GM21367 (cell line): Measurements from ENCODE around the gene ZNF70.

Experiments used
- ATAC-seq: cut with Tn5 transposase; IDR thresholded peaks from one replicate; pipeline ENCODE4 v1.9.1; 2021; ENCODE audit not compliant: unreplicated experiment

Gene ZNF70

GRCh38 chr22:23750714-23751440, at the start of gene ZNF70:
ZNF70 (minus strand) TSS chr22:23751112; CDS start chr22:23745140, 5,972 bp downstream.
- ATAC-seq: peak; percentile 64

DNA sequence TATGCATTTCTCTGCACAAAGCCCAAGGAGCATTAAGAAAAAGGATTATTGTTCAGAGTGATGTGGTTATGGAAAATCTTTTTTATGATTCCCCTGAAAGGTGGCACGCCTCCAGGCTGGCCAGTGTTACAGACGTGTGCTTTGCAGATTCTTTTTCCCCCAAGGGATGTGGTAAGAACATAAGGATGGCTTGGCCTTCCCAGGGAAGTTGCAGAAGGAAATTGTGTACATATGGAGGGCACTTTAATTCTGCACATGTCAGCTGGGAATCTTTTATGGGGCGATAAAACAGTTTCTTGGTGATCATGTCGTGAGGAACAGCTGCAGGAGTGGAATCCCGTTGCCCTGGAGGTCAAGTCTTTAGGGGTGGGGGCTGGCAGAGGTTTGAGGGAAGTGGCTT, 45.5 kb upstream of the ZNF70 start:
- no peak for ATAC-seq

DNA sequence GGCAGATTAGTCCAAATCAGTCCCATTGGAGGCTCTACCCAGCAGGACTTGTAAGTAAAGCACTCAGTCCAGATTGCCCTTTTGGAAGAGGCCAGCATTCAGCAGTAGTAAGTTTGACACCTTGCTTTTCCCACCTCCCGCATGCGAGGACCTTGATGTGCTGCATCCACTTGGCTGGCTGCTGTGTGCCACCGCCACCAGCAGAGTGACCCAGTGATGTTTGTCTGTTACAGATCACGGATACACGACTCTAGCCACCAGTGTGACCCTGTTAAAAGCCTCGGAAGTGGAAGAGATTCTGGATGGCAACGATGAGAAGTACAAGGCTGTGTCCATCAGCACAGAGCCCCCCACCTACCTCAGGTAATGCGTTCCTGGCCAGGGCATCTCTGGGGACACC, 42.4 kb upstream of the ZNF70 start:
- no peak for ATAC-seq

- ATAC-seq: no peak
Observed at GRCh38 chr22:23791738-23792645, 41.1 kb upstream of the ZNF70 start.

- no peak for ATAC-seq
Observed at GRCh38 chr22:23790819-23791737, 40.2 kb upstream of the ZNF70 start.

GRCh38 chr22:23789638-23790037, 38.7 kb upstream of the ZNF70 start:
- ATAC-seq: no peak

GRCh38 chr22:23789121-23789520, 38.2 kb upstream of the ZNF70 start:
- no peak for ATAC-seq

GRCh38 chr22:23787910-23788309, 37.0 kb upstream of the ZNF70 start:
- no peak for ATAC-seq

- ATAC-seq: peak; percentile 23
Observed at GRCh38 chr22:23787600-23787896, 36.6 kb upstream of the ZNF70 start.

- peak; percentile 51 for ATAC-seq
Observed at GRCh38 chr22:23786752-23787599, 36.1 kb upstream of the ZNF70 start, which contains the start of gene SMARCB1. SMARCB1 (plus strand) TSS chr22:23786966; CDS start chr22:23787170, 204 bp downstream.

- no peak for ATAC-seq
Observed at GRCh38 chr22:23786261-23786710, 35.4 kb upstream of the ZNF70 start.

DNA sequence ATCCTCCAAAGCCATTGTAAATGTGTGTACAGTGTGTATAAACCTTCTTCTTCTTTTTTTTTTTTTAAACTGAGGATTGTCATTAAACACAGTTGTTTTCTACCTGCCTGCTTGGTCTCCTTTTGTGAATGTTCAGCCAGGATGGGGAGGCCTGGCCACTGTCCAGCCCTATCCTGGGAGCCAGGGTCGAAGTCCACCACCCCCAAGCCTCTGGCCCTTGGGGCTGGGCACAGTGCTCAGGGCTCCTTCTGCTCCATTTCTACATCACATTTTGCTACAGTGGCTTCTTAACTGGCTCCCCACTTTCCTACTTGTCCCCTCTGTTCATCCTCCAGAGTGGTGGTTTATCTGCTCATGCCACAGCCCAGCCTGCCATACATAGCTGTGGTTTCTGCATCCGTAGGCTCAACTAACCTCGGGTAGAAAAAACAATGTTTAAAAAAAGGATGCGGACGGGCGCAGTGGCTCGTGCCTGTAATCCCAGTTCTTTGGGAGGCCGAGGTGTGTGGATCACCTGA, 33.4 kb upstream of the ZNF70 start:
- no peak for ATAC-seq

DNA sequence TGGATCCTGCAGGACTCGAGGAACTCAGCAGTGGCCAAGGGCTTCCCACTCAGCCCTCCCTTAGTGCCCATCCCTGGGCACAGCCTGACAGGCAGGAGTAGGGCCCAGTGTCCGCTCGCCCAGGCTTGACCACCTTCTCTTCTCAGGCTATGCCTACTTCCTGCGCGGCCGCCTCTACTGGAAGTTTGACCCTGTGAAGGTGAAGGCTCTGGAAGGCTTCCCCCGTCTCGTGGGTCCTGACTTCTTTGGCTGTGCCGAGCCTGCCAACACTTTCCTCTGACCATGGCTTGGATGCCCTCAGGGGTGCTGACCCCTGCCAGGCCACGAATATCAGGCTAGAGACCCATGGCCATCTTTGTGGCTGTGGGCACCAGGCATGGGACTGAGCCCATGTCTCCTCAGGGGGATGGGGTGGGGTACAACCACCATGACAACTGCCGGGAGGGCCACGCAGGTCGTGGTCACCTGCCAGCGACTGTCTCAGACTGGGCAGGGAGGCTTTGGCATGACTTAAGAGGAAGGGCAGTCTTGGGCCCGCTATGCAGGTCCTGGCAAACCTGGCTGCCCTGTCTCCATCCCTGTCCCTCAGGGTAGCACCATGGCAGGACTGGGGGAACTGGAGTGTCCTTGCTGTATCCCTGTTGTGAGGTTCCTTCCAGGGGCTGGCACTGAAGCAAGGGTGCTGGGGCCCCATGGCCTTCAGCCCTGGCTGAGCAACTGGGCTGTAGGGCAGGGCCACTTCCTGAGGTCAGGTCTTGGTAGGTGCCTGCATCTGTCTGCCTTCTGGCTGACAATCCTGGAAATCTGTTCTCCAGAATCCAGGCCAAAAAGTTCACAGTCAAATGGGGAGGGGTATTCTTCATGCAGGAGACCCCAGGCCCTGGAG, 32.6 kb upstream of the ZNF70 start:
- ATAC-seq: no peak

GRCh38 chr22:23782703-23783102, 31.8 kb upstream of the ZNF70 start:
- no peak for ATAC-seq

DNA sequence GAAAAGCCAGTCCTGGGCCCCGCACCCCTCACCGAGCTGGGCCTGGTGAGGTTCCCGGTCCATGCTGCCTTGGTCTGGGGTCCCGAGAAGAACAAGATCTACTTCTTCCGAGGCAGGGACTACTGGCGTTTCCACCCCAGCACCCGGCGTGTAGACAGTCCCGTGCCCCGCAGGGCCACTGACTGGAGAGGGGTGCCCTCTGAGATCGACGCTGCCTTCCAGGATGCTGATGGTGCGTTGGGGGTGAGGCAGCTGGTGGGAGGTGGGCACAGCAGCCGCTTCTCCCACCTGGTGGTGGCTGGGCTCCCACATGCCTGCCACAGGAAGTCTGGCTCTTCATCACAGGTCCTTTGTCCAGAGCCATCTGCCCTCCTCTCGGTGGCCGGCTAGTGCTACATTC, 31.3 kb upstream of the ZNF70 start:
- no peak for ATAC-seq

DNA sequence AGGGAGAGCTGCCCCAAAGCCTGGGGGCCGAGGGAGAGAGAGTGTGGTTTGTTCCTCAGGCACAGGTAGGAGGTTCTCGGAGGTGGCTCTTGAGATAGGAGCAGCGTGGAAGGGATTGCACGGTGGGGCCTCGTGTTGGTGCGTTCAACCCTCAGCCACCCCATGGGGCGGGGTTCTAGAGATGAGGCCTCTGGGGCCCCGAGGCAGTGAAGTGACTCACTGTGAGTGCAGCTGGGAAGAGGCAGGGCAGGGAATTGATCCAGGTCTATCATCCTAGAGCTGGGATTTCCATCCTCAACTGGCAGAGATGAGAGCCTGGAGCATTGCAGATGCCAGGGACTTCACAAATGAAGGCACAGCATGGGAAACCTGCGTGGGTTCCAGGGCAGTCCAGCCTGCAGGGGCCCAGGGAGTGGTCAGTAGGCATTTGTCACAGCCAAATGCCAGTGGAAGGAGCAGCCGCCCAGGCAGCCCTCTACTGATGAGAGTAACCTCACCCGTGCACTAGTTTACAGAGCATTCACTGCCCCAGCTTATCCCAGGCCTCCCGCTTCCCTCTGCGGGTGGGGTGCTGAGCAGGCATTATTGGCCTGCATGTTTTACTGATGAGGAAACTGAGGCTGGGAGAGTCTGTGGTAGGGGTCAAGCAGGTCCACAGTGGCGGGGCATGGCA, 30.7 kb upstream of the ZNF70 start:
- ATAC-seq: no peak

- no peak for ATAC-seq
Observed at GRCh38 chr22:23781065-23781464, 30.2 kb upstream of the ZNF70 start.

GRCh38 chr22:23780146-23780748, 29.3 kb upstream of the ZNF70 start:
- ATAC-seq: no peak
